GM19438 (cell line): Measurements from ENCODE around the gene NT5M.

Experiments used
- ATAC-seq: cut with Tn5 transposase; IDR thresholded peaks from one replicate; pipeline ENCODE4 v1.9.1; 2021; ENCODE audit warnings: low read depth; ENCODE audit not compliant: unreplicated experiment

The NT5M gene

GRCh38 chr17:17352836-17353624 is 49.9 kb downstream of the NT5M start:
- ATAC-seq: no peak

GRCh38 chr17:17353625-17354484 is 50.7 kb downstream of the NT5M start:
- no peak for ATAC-seq

GRCh38 chr17:17354560-17355349 is 51.6 kb downstream of the NT5M start:
- ATAC-seq: no peak

GRCh38 chr17:17355426-17355825 is 52.3 kb downstream of the NT5M start:
- ATAC-seq: no peak

- ATAC-seq: no peak
Measured at GRCh38 chr17:17356149-17356930, 53.2 kb downstream of the NT5M start.

GRCh38 chr17:17356931-17357270 is 53.7 kb downstream of the NT5M start:
- no peak for ATAC-seq

- no peak for ATAC-seq
Measured at GRCh38 chr17:17358060-17358751, 55.0 kb downstream of the NT5M start.

- ATAC-seq: no peak
Measured at GRCh38 chr17:17358866-17359265, 55.7 kb downstream of the NT5M start.

GRCh38 chr17:17359271-17359670 is 56.1 kb downstream of the NT5M start:
- ATAC-seq: no peak

- ATAC-seq: no peak
Measured at GRCh38 chr17:17360087-17360730, 57.0 kb downstream of the NT5M start.

- ATAC-seq: no peak
Measured at GRCh38 chr17:17361543-17361866, 58.3 kb downstream of the NT5M start.

GRCh38 chr17:17361867-17362539 is 58.8 kb downstream of the NT5M start:
- ATAC-seq: no peak

- ATAC-seq: no peak
Measured at GRCh38 chr17:17362540-17362930, 59.4 kb downstream of the NT5M start.

- no peak for ATAC-seq
Measured at GRCh38 chr17:17363638-17364337, 60.6 kb downstream of the NT5M start.

GRCh38 chr17:17364338-17364667 is 61.1 kb downstream of the NT5M start:
- ATAC-seq: no peak

- no peak for ATAC-seq
Measured at GRCh38 chr17:17365476-17366110, 62.4 kb downstream of the NT5M start.

- no peak for ATAC-seq
Measured at GRCh38 chr17:17366235-17366634, 63.1 kb downstream of the NT5M start.
